Astrocyte (in vitro differentiated cells and primary cell): ENCODE results near the gene SLC35B1. TPM values are rescaled to one million over a fixed set of nuclear protein-coding genes. Genes with fewer than 3 reads are reported as not detected.
A peak's percentile ranks its signal among the peaks of the same experiment; 100 is the strongest.

Experiments
- DNase-seq: peaks from one replicate; pipeline ENCODE4 v3.0.0-alpha.2; 2010; ENCODE audit warnings: low read depth
- FAIRE-seq: peaks from 2 replicates; lab custom pipeline; 2011; peaks lifted over from hg19 to GRCh38; lab: Jason Lieb, UNC
- H2AFZ ChIP-seq: 2 replicates; pipeline ENCODE4 v1.6.0; 2012; ENCODE audit warnings: low read depth, low read length, inconsistent platforms
- H3K27ac ChIP-seq: 2 replicates; pipeline ENCODE4 v1.5.1; 2011; ENCODE audit warnings: low read depth, low read length, inconsistent platforms
- H3K27me3 ChIP-seq: 2 replicates; pipeline ENCODE4 v1.6.0; 2011; ENCODE audit warnings: low read length, inconsistent platforms; ENCODE audit not compliant: insufficient read depth
- H3K36me3 ChIP-seq: 2 replicates; pipeline ENCODE4 v1.5.1; 2011; ENCODE audit warnings: low read length, inconsistent platforms; ENCODE audit not compliant: insufficient read depth
- H3K4me1 ChIP-seq: 2 replicates; pipeline ENCODE4 v1.5.1; 2011; ENCODE audit warnings: low read length, inconsistent platforms; ENCODE audit not compliant: insufficient read depth
- H3K4me2 ChIP-seq: 2 replicates; pipeline ENCODE4 v1.6.0; 2012; ENCODE audit warnings: low read length, inconsistent platforms
- H3K4me3 ChIP-seq: 2 replicates; pipeline ENCODE4 v1.5.1; 2011; ENCODE audit warnings: low read depth, mild to moderate bottlenecking, low read length, inconsistent platforms; ENCODE audit not compliant: insufficient read depth
- H3K79me2 ChIP-seq: 2 replicates; pipeline ENCODE4 v1.6.0; 2012; ENCODE audit warnings: mild to moderate bottlenecking, low read length, inconsistent platforms; ENCODE audit not compliant: insufficient read depth
- H3K9ac ChIP-seq: 2 replicates; pipeline ENCODE4 v1.6.0; 2012; ENCODE audit warnings: mild to moderate bottlenecking, low read length, inconsistent platforms
- H3K9me3 ChIP-seq: 2 replicates; pipeline ENCODE4 v1.5.1; 2012; ENCODE audit warnings: low read depth, mild to moderate bottlenecking, low read length, inconsistent platforms; ENCODE audit not compliant: insufficient read depth
- H4K20me1 ChIP-seq: 2 replicates; pipeline ENCODE4 v1.6.0; 2012; ENCODE audit warnings: low read length, inconsistent platforms; ENCODE audit not compliant: insufficient read depth
- H3K27ac Mint-ChIP-seq: one replicate; pipeline ENCODE4 v1.8.0; 2021; ENCODE audit warnings: mild to moderate bottlenecking, mixed read lengths; ENCODE audit not compliant: unreplicated experiment
- H3K27me3 Mint-ChIP-seq: one replicate; pipeline ENCODE4 v1.8.0; 2021; ENCODE audit warnings: low read depth, mixed read lengths; ENCODE audit not compliant: unreplicated experiment
- H3K36me3 Mint-ChIP-seq: one replicate; pipeline ENCODE4 v1.8.0; 2021; ENCODE audit warnings: low read depth, mixed read lengths; ENCODE audit not compliant: unreplicated experiment
- H3K4me1 Mint-ChIP-seq: one replicate; pipeline ENCODE4 v1.8.0; 2021; ENCODE audit warnings: low read depth, mixed read lengths; ENCODE audit not compliant: unreplicated experiment
- H3K4me3 Mint-ChIP-seq: one replicate; pipeline ENCODE4 v1.8.0; 2021; ENCODE audit warnings: mild to moderate bottlenecking, moderate library complexity, mixed read lengths; ENCODE audit not compliant: unreplicated experiment
- H3K9me3 Mint-ChIP-seq: one replicate; pipeline ENCODE4 v1.8.0; 2021; ENCODE audit warnings: mild to moderate bottlenecking, mixed read lengths; ENCODE audit not compliant: unreplicated experiment
- CTCF ChIP-seq: IDR thresholded peaks from 2 replicates; pipeline ENCODE4 v1.5.1; 2011; ENCODE audit warnings: low read depth, mild to moderate bottlenecking, inconsistent platforms, low read length, moderate library complexity; ENCODE audit not compliant: insufficient read depth
- EZH2 ChIP-seq: IDR thresholded peaks from 2 replicates; pipeline ENCODE4 v1.6.1; 2012; ENCODE audit warnings: mild to moderate bottlenecking, low read length, inconsistent platforms; ENCODE audit not compliant: insufficient read depth
- total RNA-seq: library from RNA; stranded (reverse); gene quantifications from 2 replicates; pipeline ENCODE4 v1.2.1, GENCODE V29; 2021

The SLC35B1 gene
- total RNA-seq, 1 donor from 2014 or later, result 61.1 TPM

DNA sequence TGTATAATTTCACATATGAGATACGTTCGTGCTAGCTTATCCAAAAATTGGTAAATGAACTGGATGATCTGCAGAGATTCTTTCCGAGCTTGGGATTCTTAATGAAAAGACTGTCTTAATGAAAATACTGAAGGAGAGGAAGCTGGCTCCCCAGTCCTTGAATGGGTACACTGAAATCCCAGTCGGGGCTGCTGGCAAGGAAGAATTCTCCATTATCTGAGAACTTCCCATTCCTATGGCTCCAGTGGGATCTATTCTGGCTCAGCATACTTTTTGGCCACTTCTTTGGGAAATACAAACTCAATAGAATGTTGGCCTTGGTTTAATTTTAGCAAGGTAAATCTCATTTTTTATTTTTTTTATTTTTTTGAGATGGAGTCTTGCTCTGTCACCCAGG, 23.7 kb upstream of the SLC35B1 start:
- Histone ChIP-seq H3K4me3 (no peak overlapping the region), H3K79me2 (no peaks in the 10 kb centered on the region), H3K4me2 (no peak overlapping the region), H3K27ac (no peak overlapping the region), H3K4me1 (no peaks in the 10 kb centered on the region), H3K36me3 (no peaks in the 10 kb centered on the region), H3K9me3 (no peaks in the 10 kb centered on the region), H3K9ac (no peak overlapping the region), H2AFZ (no peak overlapping the region), H3K27me3 (no peaks in the 10 kb centered on the region), H4K20me1 (peaks cover 3% of the 10 kb centered on the region)
- no peak overlapping the region for H3K4me3 Mint-ChIP-seq
- DNase-seq (no peak), FAIRE-seq (no peak)
- no peaks in the 10 kb centered on the region for H3K4me1 Mint-ChIP-seq
- H3K27ac Mint-ChIP-seq, result no peak overlapping the region
- no peak for TF ChIP-seq CTCF
- no peak for TF ChIP-seq EZH2
- H3K36me3 Mint-ChIP-seq, result peaks cover 5% of the 10 kb centered on the region
- no peaks in the 10 kb centered on the region for H3K27me3 Mint-ChIP-seq
- H3K9me3 Mint-ChIP-seq, result no peaks in the 10 kb centered on the region

DNA sequence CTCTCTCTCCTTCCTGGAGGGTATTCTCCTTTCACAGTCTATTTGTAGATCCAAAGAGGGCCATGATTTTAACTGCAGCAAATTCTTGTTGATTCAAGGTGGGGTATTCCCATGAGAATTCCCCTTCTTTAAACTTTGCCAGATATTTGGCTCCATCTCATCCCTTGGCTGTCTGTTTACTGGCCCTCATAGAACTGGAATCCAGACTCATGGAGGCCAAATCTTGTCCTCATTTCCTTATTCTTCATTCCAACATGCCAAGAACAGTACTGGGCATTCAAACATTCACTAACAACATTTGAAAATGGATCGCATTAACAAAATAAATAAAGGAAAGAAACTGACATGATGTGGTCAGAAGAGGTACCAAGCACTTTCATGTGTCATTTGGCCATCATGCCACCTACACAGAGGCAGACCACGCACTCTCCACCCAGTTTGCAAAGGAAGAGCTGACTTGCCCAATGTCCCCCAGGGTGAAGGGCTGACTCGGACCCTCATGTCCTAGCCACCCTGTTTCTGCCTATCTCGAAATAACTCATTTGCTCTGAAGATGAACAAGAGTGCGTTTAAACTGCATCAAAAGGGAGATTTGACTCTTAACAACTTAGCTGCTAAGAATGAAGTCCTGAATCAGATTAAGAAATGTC, 23.1 kb upstream of the SLC35B1 start:
- Mint-ChIP-seq H3K9me3 (no peaks in the 10 kb centered on the region), H3K27me3 (no peaks in the 10 kb centered on the region), H3K36me3 (peaks cover 5% of the 10 kb centered on the region), H3K4me1 (no peaks in the 10 kb centered on the region), H3K4me3 (no peak overlapping the region), H3K27ac (no peak overlapping the region)
- Histone ChIP-seq H3K79me2 (no peaks in the 10 kb centered on the region), H3K4me1 (no peaks in the 10 kb centered on the region), H3K9ac (no peak overlapping the region), H3K36me3 (no peaks in the 10 kb centered on the region), H3K4me3 (no peak overlapping the region), H3K4me2 (no peak overlapping the region), H3K27me3 (no peaks in the 10 kb centered on the region), H4K20me1 (peaks cover 3% of the 10 kb centered on the region), H3K27ac (no peak overlapping the region), H2AFZ (no peak overlapping the region), H3K9me3 (no peaks in the 10 kb centered on the region)
- TF ChIP-seq EZH2 (no peak), CTCF (no peak)
- FAIRE-seq, result no peak
- no peak for DNase-seq

DNA sequence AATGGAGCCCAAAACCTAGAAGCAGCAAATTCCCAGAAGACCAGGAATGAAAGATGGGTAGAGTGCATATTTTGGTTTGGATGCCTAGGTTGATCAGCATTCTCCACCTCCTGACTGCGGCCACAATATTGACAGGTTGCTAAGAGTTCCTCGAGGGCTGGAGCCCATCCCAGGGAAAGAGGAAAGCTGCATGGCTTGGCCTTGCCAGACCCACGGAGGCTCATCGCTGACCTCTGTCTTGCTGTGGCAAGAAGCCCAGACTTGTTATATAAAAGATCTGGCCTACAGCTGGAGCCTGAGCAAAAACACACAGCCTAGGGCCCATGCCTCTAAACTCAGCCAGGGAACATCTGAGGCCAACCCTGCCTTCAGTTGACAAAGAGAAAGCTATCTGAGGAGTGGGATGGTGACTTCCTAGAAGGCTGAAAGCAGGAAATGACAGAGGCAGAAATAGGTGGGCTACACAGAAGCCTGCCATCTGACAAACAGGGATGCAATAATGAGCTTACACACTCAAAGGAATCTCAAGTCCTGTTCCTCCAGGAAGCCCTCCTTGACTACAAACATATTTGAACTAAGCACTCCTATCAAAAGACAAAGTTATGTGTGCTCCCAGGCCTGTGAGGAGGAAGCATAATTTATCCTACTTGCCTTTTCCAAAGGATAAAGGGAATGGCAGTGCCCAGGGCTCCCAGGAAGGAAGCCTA, 22.5 kb upstream of the SLC35B1 start:
- no peaks in the 10 kb centered on the region for H3K9me3 ChIP-seq
- no peaks in the 10 kb centered on the region for H3K4me1 ChIP-seq
- H3K9me3 Mint-ChIP-seq, result no peaks in the 10 kb centered on the region
- H3K79me2 ChIP-seq, result no peaks in the 10 kb centered on the region
- H4K20me1 ChIP-seq, result peaks cover 3% of the 10 kb centered on the region
- no peak overlapping the region for H3K4me2 ChIP-seq
- peaks cover 8% of the 10 kb centered on the region for H3K36me3 Mint-ChIP-seq
- H3K4me3 ChIP-seq, result no peak overlapping the region
- no peak overlapping the region for H3K27ac ChIP-seq
- no peak for FAIRE-seq
- H3K27ac Mint-ChIP-seq, result no peak overlapping the region
- H3K4me1 Mint-ChIP-seq, result no peaks in the 10 kb centered on the region
- TF ChIP-seq CTCF (no peak), EZH2 (no peak)
- DNase-seq, result peak; percentile 92
- H3K9ac ChIP-seq, result no peak overlapping the region
- no peaks in the 10 kb centered on the region for H3K27me3 Mint-ChIP-seq
- no peaks in the 10 kb centered on the region for H3K27me3 ChIP-seq
- H2AFZ ChIP-seq, result no peak overlapping the region
- no peaks in the 10 kb centered on the region for H3K36me3 ChIP-seq
- H3K4me3 Mint-ChIP-seq, result no peak overlapping the region
